SK-N-SH treated with all-trans-retinoic acid at 6 μM for 48 hours (cell line): ENCODE measurements around the gene VMA21.

ENCODE experiments used
- ATAC-seq: fragments of 200-7000 bp; cut with Tn5 transposase; 3 replicates; pipeline ENCODE4 v1.9.1; 2020; ENCODE audit warnings: mild to moderate bottlenecking, moderate library complexity
- ARNTL ChIP-seq: fragments of 450-650 bp; formaldehyde crosslinking; IDR thresholded peaks from 2 replicates; pipeline ENCODE4 v1.5.0; 2020; ENCODE audit warnings: low read depth, mild to moderate bottlenecking, moderate library complexity, borderline replicate concordance
- CREB5 ChIP-seq: fragments of 250-450 bp; sonication (Bioruptor Pico); IDR thresholded peaks from 2 replicates; pipeline ENCODE4 v1.5.1; 2020; ENCODE audit warnings: low read depth, mild to moderate bottlenecking, moderate library complexity
- CSDC2 ChIP-seq: fragments of 250-450 bp; sonication (Bioruptor Pico); IDR thresholded peaks from 2 replicates; pipeline ENCODE4 v1.5.0; 2020; ENCODE audit warnings: mild to moderate bottlenecking, moderate library complexity
- CSRNP3 ChIP-seq: fragments of 250-450 bp; sonication (Bioruptor Pico); IDR thresholded peaks from 2 replicates; pipeline ENCODE4 v1.5.1; 2021; ENCODE audit warnings: mild to moderate bottlenecking, moderate library complexity
- ESRRG ChIP-seq: fragments of 250-450 bp; sonication (Bioruptor Pico); IDR thresholded peaks from 2 replicates; pipeline ENCODE4 v1.6.1; 2021; ENCODE audit warnings: mild to moderate bottlenecking
- ISL1 ChIP-seq: fragments of 250-450 bp; sonication (Bioruptor Pico); IDR thresholded peaks from 2 replicates; pipeline ENCODE4 v2.1.2; 2022; ENCODE audit warnings: mild to moderate bottlenecking, moderate library complexity
- OSR1 ChIP-seq: fragments of 250-450 bp; sonication (Bioruptor Pico); IDR thresholded peaks from 2 replicates; pipeline ENCODE4 v1.8.0; 2022; ENCODE audit warnings: moderate library complexity, mild to moderate bottlenecking, inconsistent platforms
- POU6F1 ChIP-seq: fragments of 250-450 bp; sonication (Bioruptor Pico); IDR thresholded peaks from 2 replicates; pipeline ENCODE4 v1.8.0; 2021; ENCODE audit warnings: low read depth, mild to moderate bottlenecking, moderate library complexity, borderline replicate concordance
- RARB ChIP-seq: fragments of 250-450 bp; sonication (Bioruptor Pico); IDR thresholded peaks from 2 replicates; pipeline ENCODE4 v1.8.0; 2021; ENCODE audit warnings: mild to moderate bottlenecking, moderate library complexity
- SNAI2 ChIP-seq: fragments of 250-450 bp; sonication (Bioruptor Pico); IDR thresholded peaks from 2 replicates; pipeline ENCODE4 v1.5.0; 2020; ENCODE audit warnings: mild to moderate bottlenecking, moderate library complexity
- TCF4 ChIP-seq: fragments of 250-450 bp; sonication (Bioruptor Pico); IDR thresholded peaks from 2 replicates; pipeline ENCODE4 v1.8.0; 2021; ENCODE audit warnings: mild to moderate bottlenecking, moderate library complexity, borderline replicate concordance
- TOX ChIP-seq: fragments of 250-450 bp; sonication (Bioruptor Pico); IDR thresholded peaks from 2 replicates; pipeline ENCODE4 v1.8.0; 2021; ENCODE audit warnings: mild to moderate bottlenecking, moderate library complexity, borderline replicate concordance
- TSHZ2 ChIP-seq: fragments of 250-450 bp; sonication (Bioruptor Pico); IDR thresholded peaks from 2 replicates; pipeline ENCODE4 v1.5.0; 2020; ENCODE audit warnings: mild to moderate bottlenecking, moderate library complexity
- ZC3H10 ChIP-seq: fragments of 250-450 bp; sonication (Bioruptor Pico); IDR thresholded peaks from 2 replicates; pipeline ENCODE4 v1.5.1; 2021; ENCODE audit warnings: mild to moderate bottlenecking, moderate library complexity
- ZFP3 ChIP-seq: fragments of 250-450 bp; sonication (Bioruptor Pico); IDR thresholded peaks from 2 replicates; pipeline ENCODE4 v1.5.0; 2020; ENCODE audit warnings: mild to moderate bottlenecking, moderate library complexity
- ZNF565 ChIP-seq: fragments of 450-650 bp; formaldehyde crosslinking; conservative IDR thresholded peaks from 2 replicates; pipeline ENCODE4 v1.5.0; 2020; ENCODE audit warnings: low read depth, mild to moderate bottlenecking, moderate library complexity
- ZNF8 ChIP-seq: fragments of 450-650 bp; formaldehyde crosslinking; IDR thresholded peaks from 2 replicates; pipeline ENCODE4 v1.5.0; 2020; ENCODE audit warnings: mild to moderate bottlenecking, moderate library complexity
- TF ChIP-seq, protein P1 (sequence below): fragments of 250-450 bp; sonication (Bioruptor Pico); IDR thresholded peaks from 2 replicates; pipeline ENCODE4 v1.8.0; 2020; ENCODE audit warnings: mild to moderate bottlenecking, moderate library complexity, borderline replicate concordance

Gene VMA21, protein sequence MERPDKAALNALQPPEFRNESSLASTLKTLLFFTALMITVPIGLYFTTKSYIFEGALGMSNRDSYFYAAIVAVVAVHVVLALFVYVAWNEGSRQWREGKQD

GRCh38 chrX:151396825-151397740 is at the start of gene VMA21:
VMA21 (plus strand) TSS chrX:151397206; CDS start chrX:151397309, 103 bp downstream.
- TF ChIP-seq ARNTL (CRISPR knock-in tag) (no peak), OSR1 (CRISPR knock-in tag) (no peak), CSRNP3 (CRISPR knock-in tag) (no peak), TOX (CRISPR knock-in tag) (no peak), RARB (no peak), TCF4 (no peak), ESRRG (no peak), ZC3H10 (CRISPR knock-in tag) (no peak), ISL1 (no peak)
- TF ChIP-seq, all 23 proteins: peak for 0
- peak; percentile 93 for ATAC-seq

- TF ChIP-seq ZNF8 (CRISPR knock-in tag) = no peak
- no peak for TF ChIP-seq RARB
- TF ChIP-seq TSHZ2 (CRISPR knock-in tag) = no peak
- ATAC-seq = no peak
Measured at GRCh38 chrX:151359341-151359740, 37.7 kb upstream of the VMA21 start.

GRCh38 chrX:151359931-151360871 is 36.8 kb upstream of the VMA21 start:
- no peak for TF ChIP-seq ARNTL (CRISPR knock-in tag)
- no peak for TF ChIP-seq ZNF565 (CRISPR knock-in tag)
- no peak for TF ChIP-seq TOX (CRISPR knock-in tag)
- TF ChIP-seq TCF4 = no peak
- peak; percentile 99 for ATAC-seq

- no peak for ATAC-seq
- TF ChIP-seq CREB5 (CRISPR knock-in tag) (no peak), ZNF565 (CRISPR knock-in tag) (no peak), ZNF8 (CRISPR knock-in tag) (no peak), ZFP3 (no peak), POU6F1 (CRISPR knock-in tag) (no peak), ISL1 (no peak), OSR1 (CRISPR knock-in tag) (no peak), CSDC2 (CRISPR knock-in tag) (no peak), ZC3H10 (CRISPR knock-in tag) (no peak), TSHZ2 (CRISPR knock-in tag) (no peak), SNAI2 (no peak), RARB (no peak), TCF4 (no peak)
- TF ChIP-seq, protein P1, sequence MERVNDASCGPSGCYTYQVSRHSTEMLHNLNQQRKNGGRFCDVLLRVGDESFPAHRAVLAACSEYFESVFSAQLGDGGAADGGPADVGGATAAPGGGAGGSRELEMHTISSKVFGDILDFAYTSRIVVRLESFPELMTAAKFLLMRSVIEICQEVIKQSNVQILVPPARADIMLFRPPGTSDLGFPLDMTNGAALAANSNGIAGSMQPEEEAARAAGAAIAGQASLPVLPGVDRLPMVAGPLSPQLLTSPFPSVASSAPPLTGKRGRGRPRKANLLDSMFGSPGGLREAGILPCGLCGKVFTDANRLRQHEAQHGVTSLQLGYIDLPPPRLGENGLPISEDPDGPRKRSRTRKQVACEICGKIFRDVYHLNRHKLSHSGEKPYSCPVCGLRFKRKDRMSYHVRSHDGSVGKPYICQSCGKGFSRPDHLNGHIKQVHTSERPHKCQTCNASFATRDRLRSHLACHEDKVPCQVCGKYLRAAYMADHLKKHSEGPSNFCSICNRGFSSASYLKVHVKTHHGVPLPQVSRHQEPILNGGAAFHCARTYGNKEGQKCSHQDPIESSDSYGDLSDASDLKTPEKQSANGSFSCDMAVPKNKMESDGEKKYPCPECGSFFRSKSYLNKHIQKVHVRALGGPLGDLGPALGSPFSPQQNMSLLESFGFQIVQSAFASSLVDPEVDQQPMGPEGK (CRISPR knock-in tag) = no peak
Measured at GRCh38 chrX:151363316-151363715, 33.7 kb upstream of the VMA21 start.
